Activated T-cell treated with anti-CD3 and anti-CD28 coated beads for 4 hours (primary cell): ENCODE data around the gene FCRL5.
"Not testable (repeated sequence)": the region's sequence is repeated elsewhere in the genome, so short reads cannot be mapped to it uniquely, and the experiment has no call there.

ENCODE experiments used
- DNase-seq: peaks from one replicate; pipeline ENCODE4 v3.0.0-alpha.2; 2020

The FCRL5 gene

DNA sequence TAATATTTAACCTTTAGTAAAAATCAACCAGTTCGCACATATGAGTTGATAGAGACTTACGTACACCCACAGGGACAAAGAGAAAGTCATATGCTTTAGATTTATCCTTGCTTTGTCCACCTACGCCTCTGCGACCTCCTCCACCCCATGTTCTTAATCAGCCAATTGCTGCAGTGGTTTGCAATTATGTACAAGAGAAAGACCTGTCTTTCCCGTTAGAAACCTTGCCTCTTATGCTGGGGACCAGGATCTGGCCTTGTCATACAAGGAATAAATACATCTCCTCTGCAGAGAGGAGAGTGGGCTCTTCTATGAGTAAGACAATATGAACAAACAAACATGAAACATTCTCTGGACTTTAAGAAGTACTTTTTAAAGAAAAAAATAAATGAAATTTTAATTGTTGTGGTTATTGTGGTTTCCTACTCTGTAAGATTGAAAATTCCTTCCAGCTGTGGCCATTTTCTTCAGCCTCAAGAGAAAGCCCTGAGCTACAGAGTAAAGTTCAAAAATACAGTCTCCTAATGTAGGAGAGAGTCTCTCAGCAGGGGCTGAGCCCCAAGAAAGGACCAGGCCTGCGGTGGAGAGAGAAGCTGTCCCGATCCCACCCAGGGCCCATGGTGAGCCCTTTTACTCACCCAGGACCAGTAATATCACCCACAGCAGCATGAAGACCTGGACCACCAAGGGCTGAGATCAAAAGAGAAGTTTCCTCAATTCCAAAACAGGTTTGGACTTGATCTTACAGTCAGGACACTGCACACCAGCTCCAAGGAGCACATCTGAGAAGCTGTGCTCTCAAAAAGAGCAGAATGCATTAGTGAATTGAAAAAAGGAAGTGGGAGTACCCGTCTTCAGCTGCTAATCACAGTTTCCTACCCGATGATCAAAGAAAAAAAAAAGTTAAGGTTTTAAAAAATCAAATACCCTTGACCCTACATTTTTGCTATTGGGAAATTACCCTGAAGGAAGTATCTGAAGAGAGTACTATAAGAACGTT lies at the start of gene FCRL5:
Gene FCRL5, minus strand, starts transcription at position 822 of the 1,000 bp plus-strand sequence. Its CDS starts 153 bp downstream, at position 669.
- no peak for DNase-seq

DNA sequence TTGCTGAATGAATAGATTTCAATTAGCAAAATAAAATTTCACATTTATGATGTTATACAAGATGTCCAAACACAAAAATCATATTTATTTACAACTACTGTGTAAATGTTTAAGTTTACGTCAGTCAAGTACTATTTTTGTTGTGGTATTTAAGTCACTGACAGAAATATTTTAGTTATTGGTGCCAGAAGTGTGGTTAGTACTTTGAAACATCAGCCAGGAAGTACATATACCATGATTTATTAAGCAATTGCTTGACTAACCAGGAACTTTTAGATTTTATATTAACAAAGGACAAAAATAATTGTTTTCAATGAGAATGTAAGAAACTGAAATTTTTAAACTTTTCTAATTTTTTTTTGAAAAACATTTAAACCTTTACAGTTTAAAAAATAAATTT lies 47.9 kb upstream of the FCRL5 start:
- no peak for DNase-seq

DNA sequence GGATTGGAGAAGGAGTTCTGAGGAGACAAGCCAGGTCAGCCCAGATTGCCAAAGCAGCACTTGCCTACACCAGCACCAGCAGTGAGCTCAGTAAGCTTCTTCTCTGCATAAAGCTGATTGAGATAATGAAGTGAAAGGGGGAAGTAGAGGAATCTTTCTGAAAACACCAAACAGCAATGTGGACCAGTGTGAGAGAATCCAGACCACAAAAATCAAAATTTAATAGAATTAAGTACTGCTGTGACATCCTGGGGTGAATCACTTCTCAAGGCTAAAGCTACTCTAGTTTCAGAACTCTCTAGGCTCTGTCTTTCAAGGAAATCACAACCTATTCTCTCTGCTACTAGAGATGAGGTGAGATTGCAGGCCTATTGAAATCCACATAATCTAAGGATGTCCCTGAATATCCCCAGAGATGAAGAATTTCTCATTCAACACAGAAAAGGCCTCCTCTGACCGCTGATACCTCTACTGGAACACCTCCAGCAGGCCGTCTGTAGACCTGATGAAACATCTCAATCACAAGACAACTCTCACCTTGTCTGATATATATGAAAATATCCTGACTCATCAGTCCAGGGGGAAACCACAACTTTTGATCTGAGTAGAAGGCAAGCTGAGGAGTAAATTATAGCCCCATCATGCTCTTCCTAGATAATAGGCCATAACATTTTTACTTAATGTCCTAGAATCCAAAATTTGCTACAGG lies 45.8 kb upstream of the FCRL5 start, which contains the start of gene FCRL4:
Gene FCRL4, minus strand, starts transcription at position 127 of the 709 bp plus-strand sequence. CDS start 141 bp downstream, outside the sequence.
- no peak for DNase-seq

DNA sequence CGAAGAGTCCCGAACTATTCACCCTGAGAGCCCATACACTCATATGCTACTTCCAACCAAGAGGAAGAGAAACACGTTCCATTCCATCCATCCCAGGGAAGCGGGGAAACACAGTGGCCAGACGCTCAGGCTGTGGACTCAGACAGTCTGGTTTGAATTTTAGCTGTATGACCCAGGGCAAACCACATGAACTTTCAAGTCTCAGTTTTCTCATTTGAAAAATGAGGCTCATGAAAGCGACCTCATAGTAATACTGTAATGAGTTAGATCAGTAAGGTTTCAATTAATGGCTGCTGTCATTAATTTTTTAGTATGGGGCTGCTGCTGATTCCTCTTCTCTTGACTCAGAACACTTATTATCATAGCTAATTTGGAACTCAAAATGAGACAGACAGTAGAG lies 44.1 kb upstream of the FCRL5 start:
- DNase-seq: no peak

DNA sequence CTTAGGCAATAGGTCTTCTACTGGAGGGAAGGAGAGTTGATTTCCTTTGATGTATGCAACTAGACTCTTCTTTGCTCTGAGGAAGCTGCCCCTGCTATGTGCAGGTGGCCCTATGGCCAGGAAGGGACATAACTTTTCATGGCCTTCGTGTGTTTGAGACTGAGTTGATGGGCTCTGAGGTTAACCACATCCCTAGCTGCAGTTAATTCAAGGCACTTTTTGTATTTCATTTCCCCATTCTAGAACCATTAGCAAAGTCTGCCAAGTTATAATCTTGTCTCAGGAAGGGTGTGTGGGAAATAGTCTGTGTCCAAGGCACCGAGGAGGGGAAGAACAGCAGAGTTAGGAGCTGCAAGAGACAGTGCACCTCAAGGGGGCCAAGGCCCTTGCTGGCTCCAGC lies 43.0 kb upstream of the FCRL5 start:
- no peak for DNase-seq

DNA sequence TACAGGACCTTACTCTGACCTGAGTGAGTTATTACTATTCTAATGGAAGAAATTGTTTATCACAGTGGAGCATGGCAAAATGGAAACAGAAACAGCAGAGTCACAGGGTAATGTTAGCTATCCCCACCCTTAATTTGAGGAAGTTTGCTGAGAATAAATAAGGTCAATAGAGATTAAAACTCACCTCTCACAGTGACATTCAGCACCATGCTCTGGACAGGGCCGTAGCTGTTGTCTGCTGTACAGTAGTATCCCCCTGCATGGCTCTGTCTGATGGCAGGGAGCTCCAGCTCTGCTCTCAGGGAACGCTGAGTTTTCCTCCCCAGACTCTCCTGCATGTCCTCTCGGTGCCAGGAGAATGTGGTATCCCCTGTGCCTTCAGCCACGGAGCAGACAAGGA lies 33.7 kb upstream of the FCRL5 start:
- DNase-seq: no peak

DNA sequence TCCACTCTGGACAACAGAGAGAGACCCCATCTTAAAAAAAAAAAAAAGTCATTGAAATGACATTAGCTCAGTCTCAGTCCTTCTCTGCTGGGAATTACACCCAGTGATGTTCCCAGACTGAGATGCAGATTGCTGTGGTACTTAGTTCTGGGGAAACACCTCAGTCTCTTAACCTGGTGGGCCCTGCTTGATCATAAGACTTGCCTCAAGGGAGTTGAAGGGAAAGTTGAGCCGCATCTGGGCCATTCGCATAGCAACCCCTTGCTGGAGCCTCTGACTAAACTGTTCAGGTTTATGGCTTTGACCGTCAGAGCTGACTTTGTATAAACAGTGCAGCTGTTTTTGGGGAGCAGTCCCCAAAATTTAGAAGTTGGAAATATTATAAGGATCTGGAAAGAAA lies 32.2 kb upstream of the FCRL5 start:
- no peak for DNase-seq

DNA sequence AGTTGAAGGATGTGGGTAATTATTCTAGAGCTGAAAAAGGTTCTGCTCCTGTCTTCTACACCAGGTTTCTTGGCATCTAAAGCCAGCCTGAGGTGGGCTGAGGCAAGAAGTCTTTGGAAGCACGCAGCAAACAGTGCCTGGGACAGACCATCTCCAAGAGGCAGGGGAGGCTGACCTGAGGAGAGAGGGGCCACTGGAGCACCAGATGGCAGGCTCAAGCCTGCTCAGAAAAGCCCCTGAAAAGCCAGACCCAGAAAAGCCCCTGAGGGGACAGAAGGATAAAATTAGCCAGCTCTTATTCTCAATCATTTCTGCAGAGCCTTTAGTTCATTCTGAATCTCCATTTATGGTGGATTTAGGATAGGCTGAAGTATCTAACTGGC lies 28.5 kb upstream of the FCRL5 start:
- no peak for DNase-seq

DNA sequence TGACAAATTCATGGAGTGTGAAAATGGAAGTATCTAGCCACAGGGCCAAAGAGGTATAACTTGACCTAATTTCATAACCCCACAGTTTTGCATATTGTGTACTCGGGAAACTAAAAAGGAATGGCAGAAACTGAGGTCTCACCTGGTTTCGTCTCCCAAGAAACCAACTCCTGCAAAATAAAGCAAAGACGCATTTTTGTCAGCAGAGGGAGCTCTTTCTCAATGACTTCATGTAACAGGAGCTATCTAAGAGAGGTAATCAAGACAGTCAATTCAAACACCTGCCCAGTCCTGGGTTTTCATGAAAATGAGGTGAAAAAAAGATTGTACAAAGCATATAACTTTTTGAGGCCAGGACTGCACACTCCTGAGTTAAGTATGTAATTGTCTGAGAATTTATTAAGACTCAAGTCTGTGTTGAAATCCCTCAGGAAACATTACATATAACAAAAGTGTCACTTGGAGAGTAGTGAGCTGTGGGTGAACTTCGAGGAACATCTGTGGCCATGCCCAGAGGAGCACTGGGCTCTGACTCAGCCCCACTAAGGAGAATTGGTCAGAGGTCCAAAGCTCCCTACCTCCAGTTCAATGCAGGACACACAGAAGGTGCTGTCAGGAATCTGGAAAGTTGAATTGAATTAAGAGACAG lies 28.0 kb upstream of the FCRL5 start:
- DNase-seq: no peak

DNA sequence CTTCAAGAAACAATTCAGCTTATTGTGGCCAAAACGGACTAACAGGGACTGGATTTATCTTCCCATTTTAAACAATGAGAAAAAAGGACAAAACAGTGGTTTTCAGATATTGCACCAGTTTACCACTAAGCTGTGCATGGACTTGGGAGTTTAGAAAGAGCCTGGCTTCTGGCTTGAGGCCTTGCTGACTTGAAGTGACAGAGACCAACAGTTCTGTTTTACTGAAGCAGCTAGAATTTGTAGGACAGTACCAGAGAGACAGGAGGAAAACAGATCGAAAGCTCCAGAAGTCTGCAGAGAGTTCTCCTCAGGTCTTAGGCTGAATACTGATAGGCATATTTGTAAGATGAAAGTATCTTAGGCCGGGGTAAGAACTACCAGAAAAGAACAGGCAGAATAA lies 25.1 kb upstream of the FCRL5 start:
- no peak for DNase-seq

DNA sequence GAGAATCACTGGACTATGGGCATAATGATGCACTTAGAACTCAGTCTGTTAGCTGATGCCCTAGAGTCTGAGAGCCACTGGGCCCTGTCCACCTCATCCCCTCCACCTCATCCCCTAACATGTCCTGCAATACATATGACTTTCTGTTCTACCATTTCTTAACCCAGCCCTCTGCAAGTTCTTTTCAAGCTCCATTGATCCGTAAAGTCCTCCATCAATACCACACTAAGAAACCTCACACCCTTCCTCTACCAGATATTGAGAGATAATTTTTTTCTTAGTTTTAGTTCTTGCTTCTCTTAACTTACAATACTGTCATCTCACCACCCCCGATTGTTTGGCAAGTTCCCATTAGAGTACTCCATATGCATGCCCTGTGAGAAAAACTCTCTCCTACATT lies 23.4 kb upstream of the FCRL5 start:
- no peak for DNase-seq

DNA sequence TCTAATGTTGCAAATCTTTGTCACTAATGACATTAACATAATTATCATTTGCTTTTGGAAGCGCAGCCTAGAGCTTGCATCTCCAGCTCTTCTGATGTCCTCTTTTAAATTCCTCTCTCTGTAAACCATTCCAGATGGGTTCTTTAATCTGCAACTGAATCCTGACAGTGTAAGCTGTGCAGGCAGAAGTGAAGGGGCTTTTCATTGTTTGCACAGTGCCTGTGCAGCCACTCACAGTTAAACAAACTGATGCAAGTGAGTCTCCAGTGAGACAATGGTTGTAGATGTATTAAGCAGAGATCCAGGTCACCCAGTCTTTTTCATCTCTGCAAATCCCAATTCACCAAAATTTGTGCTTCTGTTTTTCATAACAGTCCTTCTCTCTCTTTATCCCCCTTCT lies 22.5 kb upstream of the FCRL5 start:
- no peak for DNase-seq

DNA sequence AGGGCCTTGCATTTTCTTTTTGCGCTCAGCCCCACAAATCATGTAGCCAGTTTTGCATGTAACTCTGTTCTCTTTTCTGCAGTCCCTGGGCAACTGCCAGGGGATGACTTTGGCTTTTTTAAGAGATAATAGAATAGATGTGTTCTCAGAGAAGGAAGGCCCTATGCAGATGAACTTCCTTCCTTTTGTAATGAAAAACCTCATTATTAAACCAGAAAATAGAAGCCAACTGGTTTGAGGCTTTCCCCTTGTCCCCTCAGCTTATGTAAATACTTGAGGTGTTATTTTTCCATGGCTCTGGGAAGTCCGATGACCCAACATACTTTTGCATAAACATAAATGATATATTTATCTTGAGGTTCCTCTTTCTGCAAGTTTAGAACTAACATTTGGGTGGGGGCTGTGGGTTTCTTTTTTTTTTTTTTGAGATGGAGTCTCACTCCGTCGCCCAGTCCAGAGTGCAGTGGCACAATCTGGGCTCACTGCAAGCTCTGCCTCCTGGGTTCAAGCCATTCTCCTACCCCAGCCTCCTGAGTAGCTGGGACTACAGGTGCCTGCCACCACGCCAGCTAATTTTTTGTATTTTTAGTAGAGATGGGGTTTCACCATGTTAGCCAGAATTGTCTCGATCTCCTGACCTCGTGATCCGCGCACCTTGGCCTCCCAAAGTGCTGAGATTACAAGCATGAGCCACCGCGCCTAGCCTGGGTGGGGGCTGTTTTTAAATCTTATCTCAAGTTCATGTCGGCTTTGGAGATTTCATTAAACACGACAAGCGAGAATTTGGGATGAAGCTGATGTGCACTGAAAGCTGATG lies 14.4 kb upstream of the FCRL5 start:
- DNase-seq: no peak

DNA sequence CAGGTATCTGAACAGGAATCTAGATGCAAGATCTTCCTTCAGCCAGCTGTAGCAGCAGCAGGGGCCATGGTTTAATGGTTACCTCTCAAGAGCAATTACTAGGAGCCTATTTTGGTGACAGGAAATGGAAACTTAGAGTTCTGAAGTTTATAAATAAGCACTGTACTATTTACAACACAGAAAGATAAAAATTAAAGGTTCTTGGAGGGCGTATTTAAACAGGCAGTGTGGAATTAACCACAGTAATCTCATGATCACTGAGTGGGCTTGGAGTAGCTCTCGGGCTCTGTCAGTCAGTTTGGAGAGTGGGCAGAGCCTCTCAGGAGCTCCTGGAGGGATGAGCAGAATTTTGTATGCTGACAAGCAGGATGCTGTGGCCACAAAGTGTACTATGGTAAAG lies 10.2 kb upstream of the FCRL5 start:
- no peak for DNase-seq

DNA sequence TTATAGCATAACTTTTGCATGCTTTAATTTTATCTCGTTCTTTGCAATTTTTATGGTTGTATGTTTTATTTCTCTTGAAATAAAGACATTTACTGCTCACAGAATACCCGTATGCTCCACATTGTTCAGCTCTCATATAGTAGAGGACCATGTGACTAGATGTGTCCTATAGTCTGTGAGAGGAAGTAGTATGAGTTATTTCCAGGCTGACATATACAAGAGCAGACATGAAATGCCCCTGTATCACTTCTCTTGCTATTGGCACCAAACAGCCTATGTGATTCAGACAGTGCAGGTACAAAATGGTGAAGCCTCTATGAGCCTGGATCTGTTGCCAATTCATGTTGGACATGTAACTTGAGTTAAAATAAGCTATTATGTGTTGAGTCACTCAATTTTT lies 5.8 kb upstream of the FCRL5 start:
- DNase-seq: no peak

DNA sequence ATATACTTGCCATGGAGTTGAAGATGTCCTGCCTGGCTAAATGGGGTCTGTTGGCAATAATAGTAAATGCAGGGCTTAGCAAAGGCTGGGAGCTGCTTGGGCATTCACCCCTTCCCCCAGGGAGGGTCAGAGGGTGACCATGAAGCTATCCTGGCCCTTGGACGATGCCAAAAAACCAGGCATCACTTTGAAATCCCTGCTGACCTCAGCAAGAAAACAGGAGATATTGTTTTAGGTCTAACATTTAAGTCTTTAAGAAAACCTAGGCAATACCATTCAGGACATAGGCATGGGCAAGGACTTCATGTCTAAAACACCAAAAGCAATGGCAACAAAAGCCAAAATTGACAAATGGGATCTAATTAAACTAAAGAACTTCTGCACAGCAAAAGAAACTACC lies 4.2 kb downstream of the FCRL5 start:
- DNase-seq: not testable (repeated sequence)

DNA sequence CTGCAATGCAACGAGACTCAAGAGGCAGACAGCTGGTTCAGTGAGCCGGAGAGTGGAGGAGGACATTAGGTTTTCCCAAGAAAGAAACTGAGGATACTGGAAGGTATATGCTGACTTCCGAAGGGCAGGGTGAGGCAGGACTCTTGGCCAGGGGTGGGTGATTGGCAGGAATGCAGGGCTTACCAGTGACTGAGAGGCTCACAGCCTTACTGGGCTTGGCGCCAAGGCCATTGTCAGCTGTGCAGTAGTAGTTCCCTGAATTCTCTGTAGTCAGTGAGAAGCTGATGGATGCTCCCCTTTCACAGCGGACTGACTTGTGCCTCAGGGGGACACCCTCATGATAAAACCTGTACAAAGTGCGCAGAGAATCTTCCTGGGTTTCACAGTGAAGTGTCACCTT lies 9.6 kb downstream of the FCRL5 start:
- no peak for DNase-seq

DNA sequence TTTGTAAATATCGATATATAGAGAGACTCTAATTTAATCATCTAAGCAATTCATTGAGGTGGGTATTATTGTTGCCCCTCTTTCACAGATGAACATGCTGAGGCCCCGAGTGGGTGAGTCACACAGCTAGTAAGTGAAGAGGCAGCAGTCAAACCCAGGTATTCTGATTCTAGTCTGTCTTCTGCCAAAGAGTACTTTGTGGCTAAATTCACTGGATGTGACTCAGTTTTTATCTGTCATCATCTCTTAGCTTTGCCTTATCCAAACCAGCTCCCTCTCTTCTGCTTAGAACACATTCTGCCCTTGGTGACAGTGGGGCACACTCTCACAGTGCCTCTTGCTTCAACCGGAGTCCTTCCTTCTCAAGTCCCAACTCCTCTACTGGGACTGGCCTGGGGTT lies 11.5 kb downstream of the FCRL5 start:
- no peak for DNase-seq

DNA sequence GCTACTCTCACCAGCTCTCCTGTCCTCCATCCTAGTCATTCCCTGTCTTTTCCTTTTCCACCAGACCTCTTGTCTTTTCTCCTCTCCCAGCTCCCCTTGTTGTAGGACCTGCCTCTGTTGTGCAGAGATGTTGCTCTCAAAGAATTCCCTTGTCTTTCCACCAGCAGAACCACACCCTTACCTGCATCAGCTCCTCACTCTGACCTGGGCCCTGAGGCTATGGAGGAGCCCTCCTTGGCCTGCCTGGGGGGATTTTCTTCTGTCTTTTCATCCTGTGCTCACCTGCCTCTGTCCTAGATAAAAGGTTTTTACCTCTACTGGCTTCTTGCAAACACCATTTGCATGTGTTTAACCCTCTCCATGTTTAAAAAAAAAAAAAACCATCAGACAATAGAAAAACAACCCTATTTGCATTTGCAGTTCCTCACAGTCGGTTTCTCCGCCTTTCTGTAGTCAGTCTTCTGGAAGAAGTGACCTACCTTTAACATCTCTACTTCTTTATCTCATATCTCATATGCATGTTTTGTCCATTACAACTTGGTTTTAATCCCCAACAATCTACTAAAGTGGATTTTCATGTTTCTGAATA lies 12.1 kb downstream of the FCRL5 start:
- no peak for DNase-seq

DNA sequence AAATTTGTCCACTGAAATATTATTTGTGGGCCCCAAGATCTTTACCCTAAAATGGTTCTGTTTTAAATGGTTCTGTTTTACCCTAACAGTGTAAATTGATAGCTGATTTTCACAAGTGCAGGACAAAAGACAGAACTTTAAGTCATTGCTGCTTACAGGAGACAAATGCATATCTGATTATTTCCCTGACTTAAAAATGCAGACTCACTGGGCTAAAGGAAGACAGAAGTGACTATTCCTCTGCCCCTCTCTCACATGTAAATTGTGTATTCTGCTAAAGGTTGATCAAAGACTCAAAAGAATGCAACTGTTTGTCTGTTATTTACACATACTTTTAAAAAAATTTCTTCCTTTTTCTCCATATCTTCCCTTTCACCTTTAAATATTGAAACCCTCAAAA lies 12.7 kb downstream of the FCRL5 start:
- no peak for DNase-seq

DNA sequence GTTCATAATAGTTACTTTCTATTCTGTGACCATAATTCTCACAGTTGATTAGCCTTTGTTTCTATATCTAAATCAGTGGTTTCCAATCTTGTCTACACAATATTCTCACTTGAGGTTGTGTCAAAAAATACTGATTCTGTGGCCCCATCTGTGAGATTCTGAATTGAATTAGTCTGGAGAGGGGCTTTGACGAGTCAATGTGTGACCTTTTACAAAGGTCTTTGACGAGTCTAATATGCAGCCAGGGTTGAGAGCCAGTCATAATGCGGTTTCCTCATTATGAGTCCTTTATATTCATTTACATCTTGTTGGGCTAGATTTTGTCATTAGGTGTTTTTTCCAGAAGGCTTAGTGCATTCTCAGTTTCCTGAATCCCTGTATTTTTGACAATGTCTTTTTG lies 19.7 kb downstream of the FCRL5 start:
- DNase-seq: no peak

DNA sequence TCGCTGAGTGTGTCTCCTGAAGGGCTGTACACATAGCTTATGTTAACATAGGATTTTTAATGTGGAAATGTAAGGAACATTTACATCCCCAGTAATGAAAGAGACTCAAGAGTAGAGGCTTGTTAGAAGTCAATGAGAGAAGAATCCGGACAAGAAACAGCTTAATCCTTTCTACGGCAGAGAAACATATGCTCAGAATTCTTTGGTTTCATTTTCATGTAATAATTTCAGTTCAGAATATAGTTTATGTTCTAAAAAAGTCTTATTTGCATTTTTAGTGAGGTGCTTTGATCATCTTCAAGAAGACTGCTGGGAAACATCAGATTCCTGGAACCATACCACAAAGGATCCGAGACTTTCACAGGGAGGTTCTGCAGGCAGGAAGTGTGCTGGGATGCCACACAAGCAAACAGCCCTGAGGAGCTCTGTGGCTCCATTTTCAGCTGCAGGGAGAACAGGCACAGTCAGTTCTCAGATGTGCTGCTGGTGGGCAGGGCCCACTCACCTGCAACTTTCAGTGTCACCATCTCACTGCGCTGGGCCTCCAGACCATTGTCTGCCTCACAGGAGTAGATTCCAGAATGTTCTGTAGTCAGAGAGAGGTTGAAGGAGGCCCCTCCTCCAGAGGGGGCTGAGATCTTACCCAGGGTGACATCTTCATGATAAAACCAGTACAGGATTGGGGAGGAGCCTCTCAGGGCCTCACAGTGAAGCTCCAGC lies 28.4 kb downstream of the FCRL5 start:
- DNase-seq: no peak
